Coronary artery (tissue), 2 donors: ENCODE results near the gene XRN1.
"Not testable (repeated sequence)": the region's sequence is repeated elsewhere in the genome, so short reads cannot be mapped to it uniquely, and the experiment has no call there.

Experiments used
- DNase-seq: peaks from one replicate; pipeline ENCODE4 v3.0.0-alpha.2; 2017; ENCODE audit warnings: low spot score
- H3K27ac ChIP-seq, 2 donors: fragments of 200-600 bp; sonication (generic); one replicate each; pipeline ENCODE4 v1.5.1; 2016 to 2019
- H3K4me3 ChIP-seq: fragments of 200-600 bp; sonication (generic); 2 replicates; pipeline ENCODE4 v1.5.1; 2016; ENCODE audit warnings: mild to moderate bottlenecking, moderate library complexity
- CTCF ChIP-seq: fragments of 200-600 bp; sonication (generic); IDR thresholded peaks from one replicate; pipeline ENCODE4 v1.5.1; 2019; ENCODE audit warnings: antibody characterized with exemption

XRN1 gene

GRCh38 chr3:142319912-142320311 is 127.9 kb downstream of the XRN1 start:
- Histone ChIP-seq H3K4me3 (no peak overlapping the region), H3K27ac (no peak overlapping the region)
- no peak for DNase-seq
- no peak for TF ChIP-seq CTCF

- TF ChIP-seq CTCF: no peak
- no peak overlapping the region for H3K27ac ChIP-seq
- DNase-seq: no peak
- no peak overlapping the region for H3K4me3 ChIP-seq
Observed at GRCh38 chr3:142319094-142319493, 128.7 kb downstream of the XRN1 start.

GRCh38 chr3:142318331-142318730 is 129.5 kb downstream of the XRN1 start:
- no peak for TF ChIP-seq CTCF
- H3K27ac ChIP-seq: no peak overlapping the region
- no peak overlapping the region for H3K4me3 ChIP-seq
- no peak for DNase-seq

GRCh38 chr3:142315978-142316388 is 131.9 kb downstream of the XRN1 start:
- H3K27ac ChIP-seq, DNase-seq, H3K4me3 ChIP-seq: not testable (repeated sequence)

- no peak for TF ChIP-seq CTCF
- Histone ChIP-seq H3K4me3 (no peak overlapping the region), H3K27ac (no peak overlapping the region)
- no peak for DNase-seq
Observed at GRCh38 chr3:142315083-142315482, 132.8 kb downstream of the XRN1 start.

GRCh38 chr3:142310439-142310838 is 137.4 kb downstream of the XRN1 start:
- DNase-seq: no peak
- TF ChIP-seq CTCF: no peak
- no peak overlapping the region for H3K4me3 ChIP-seq
- no peak overlapping the region for H3K27ac ChIP-seq

- not testable (repeated sequence) for DNase-seq
Observed at GRCh38 chr3:142302847-142303246, 145.0 kb downstream of the XRN1 start.

GRCh38 chr3:142298626-142299025 is 149.2 kb downstream of the XRN1 start:
- no peak for DNase-seq
- no peak for TF ChIP-seq CTCF
- Histone ChIP-seq H3K27ac (no peak overlapping the region), H3K4me3 (no peak overlapping the region)

More at GRCh38 chr3:142302847-142303246, 145.0 kb downstream of the XRN1 start:
- not testable (repeated sequence) for H3K27ac ChIP-seq, H3K4me3 ChIP-seq
